ENCODE data around the gene ANKRD34C.

The ANKRD34C gene

DNA sequence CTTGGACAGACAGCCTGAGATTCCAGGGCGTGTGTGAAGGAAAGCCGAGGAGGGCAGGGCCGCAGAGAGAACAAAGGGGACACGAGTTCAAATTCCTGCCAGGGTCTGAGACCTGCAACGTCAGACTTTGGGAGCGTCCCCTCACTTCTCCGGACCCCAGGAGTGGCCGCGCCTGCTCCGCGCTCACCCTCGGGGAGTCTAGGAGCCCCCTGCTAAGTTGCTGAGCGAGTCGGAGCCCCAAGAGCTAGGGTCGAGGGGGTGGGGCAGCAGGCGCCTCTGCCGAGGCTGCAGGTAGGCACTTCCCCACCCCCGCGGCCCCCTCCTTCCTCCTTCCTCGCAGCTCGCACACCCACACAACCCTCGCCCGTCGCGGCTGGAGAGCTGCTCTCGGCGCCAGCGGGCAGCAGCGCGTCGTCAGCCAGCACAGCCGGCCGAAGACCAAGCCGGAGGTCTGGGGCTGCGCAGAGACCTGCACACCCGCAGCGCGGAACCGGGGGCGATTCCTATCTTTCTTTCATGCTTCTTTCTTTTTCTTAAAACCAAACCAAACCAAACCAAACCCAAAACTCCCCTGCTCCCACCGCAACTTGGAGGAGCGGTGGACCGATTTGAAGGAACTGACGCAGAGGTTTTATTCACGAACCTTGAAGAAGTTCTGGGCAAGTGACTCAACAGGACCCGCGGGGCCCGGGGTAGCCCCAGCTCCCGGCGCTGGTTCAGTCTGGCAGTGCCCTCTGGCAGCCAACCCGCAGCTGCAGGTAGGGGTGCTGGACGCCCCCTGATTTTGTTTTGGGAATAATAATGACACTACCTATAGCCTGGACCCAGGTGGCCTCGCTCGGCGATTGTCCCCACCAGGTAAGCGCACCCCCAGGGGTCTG, at the start of gene ANKRD34C:
ANKRD34C (plus strand) TSS at position 352 of the 881 bp plus-strand sequence. CDS start 10,563 bp downstream, outside the sequence.
- Histone ChIP-seq H3K9me3 (ENCODE audit: control insufficient read depth, insufficient read depth, low read length) (no peaks in the 10 kb centered on the region), H3K36me3 (ENCODE audit: control insufficient read depth, insufficient read depth, low read length) (no peaks in the 10 kb centered on the region), H3K27ac (ENCODE audit: low read depth, low read length) (no peak within 1 kb of the TSS), H3K4me1 (ENCODE audit: control insufficient read depth, insufficient read depth, low read length) (no peaks in the 10 kb centered on the region; the same call in 1 of the 2 replicates), H3K4me3 (ENCODE audit: low read depth, low read length) (peak within 1 kb of the TSS; percentile 60), H3K9ac (ENCODE audit: low read depth, low read length) (no peak within 1 kb of the TSS), H3K27me3 (ENCODE audit: control insufficient read depth, insufficient read depth, low read length) (peaks cover 73% of the 10 kb centered on the region)

DNA sequence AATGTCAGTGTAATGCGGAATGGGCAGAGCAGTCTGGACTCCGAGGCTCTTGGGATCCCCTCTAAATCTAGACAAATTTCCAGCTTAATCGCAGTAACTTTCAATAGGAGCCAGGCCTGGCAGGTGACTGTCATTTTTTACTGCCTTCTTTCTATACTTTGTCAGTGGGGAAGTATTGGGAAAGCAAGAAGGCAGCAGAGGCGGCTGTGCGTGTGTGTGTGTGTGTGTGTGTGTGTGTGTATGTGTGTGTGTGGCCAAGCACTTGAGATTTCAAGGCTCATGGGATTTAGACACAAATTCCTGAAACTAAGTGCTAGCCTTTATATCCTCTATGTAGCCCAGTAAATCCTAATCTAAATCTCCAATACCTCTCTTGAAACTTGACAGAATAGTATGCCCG, 49.3 kb upstream of the ANKRD34C start:
- no peaks in the 10 kb centered on the region for H3K27me3 ChIP-seq (ENCODE audit: control insufficient read depth, insufficient read depth, low read length)
- no peak overlapping the region for H3K4me3 ChIP-seq (ENCODE audit: low read depth, low read length)
- H3K9me3 ChIP-seq (ENCODE audit: control insufficient read depth, insufficient read depth, low read length), result no peaks in the 10 kb centered on the region
- no peak overlapping the region for H3K9ac ChIP-seq (ENCODE audit: low read depth, low read length)
- H3K36me3 ChIP-seq (ENCODE audit: control insufficient read depth, insufficient read depth, low read length), result no peaks in the 10 kb centered on the region
- no peak overlapping the region for H3K27ac ChIP-seq (ENCODE audit: low read depth, low read length)
- H3K4me1 ChIP-seq (ENCODE audit: control insufficient read depth, insufficient read depth, low read length), result peaks cover 7% of the 10 kb centered on the region; the same call in 1 of the 2 replicates

DNA sequence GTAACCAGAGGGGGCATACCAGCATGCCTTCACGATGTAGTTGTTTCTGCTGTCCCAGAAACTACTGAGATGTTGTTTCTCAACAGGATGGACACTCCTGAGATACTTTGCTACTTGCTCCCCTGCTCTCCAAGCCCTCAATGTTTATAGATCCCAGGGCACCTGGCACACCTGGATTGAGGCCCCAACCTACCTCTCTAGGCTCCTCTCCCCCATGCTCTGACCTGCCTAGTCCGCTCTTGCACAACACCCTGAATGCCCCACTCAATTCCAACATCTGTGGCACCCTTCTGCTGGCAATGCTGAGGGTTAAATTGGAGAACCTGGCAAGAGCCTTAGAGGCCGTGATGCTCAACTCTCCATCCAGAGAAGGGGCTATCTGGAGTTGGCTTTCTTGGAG, 42.5 kb upstream of the ANKRD34C start:
- H3K27ac ChIP-seq (ENCODE audit: low read depth, low read length), result no peak overlapping the region
- no peak overlapping the region for H3K9ac ChIP-seq (ENCODE audit: low read depth, low read length)
- H3K4me3 ChIP-seq (ENCODE audit: low read depth, low read length), result no peak overlapping the region
- no peaks in the 10 kb centered on the region for H3K27me3 ChIP-seq (ENCODE audit: control insufficient read depth, insufficient read depth, low read length)
- H3K36me3 ChIP-seq (ENCODE audit: control insufficient read depth, insufficient read depth, low read length), result no peaks in the 10 kb centered on the region
- H3K9me3 ChIP-seq (ENCODE audit: control insufficient read depth, insufficient read depth, low read length), result no peaks in the 10 kb centered on the region
- peaks cover 17% of the 10 kb centered on the region for H3K4me1 ChIP-seq (ENCODE audit: control insufficient read depth, insufficient read depth, low read length)

DNA sequence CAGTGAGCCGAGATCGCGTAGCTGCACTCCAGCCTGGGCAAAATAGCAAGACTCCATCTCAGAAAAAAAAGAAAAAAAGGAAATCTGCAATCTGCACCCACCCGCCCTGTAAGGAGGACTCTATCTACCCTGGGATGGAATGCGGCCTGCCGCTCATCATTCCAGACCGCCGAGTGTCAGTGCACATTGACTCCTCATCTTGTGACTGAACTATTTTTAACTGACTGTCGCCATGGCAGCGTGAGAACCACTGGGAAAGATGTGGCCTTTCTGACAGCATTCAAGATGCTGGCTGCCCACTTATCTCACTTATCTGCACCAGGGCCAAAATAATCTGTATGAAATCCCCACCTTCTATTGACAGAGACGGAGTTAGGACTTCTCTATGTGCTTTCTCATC, 38.8 kb upstream of the ANKRD34C start:
- Histone ChIP-seq H3K4me1 (ENCODE audit: control insufficient read depth, insufficient read depth, low read length) (peaks cover 6% of the 10 kb centered on the region), H3K27ac (ENCODE audit: low read depth, low read length) (no peak overlapping the region), H3K36me3 (ENCODE audit: control insufficient read depth, insufficient read depth, low read length) (no peaks in the 10 kb centered on the region), H3K27me3 (ENCODE audit: control insufficient read depth, insufficient read depth, low read length) (no peaks in the 10 kb centered on the region), H3K4me3 (ENCODE audit: low read depth, low read length) (no peak overlapping the region), H3K9ac (ENCODE audit: low read depth, low read length) (no peak overlapping the region), H3K9me3 (ENCODE audit: control insufficient read depth, insufficient read depth, low read length) (no peaks in the 10 kb centered on the region)

DNA sequence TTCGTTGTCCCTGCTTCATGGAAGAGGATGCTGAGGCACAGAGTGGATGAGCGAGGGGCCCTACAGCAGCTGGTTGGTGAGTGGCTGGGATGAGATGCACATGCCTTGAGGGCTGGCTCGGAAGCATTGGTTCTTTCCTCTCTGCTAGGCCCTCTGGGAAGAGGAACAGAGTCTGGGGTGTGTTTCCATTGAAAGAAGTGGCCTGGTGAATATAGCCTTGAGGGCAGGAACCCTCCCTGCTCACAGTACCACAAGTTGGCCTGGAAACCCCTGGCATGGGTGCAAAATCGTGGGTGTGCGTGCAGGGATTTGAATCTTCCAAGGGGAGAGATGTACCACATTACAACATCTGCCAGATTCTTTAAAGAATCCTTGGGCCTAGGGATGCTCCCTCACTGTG, 37.6 kb upstream of the ANKRD34C start:
- Histone ChIP-seq H3K4me3 (ENCODE audit: low read depth, low read length) (no peak overlapping the region), H3K36me3 (ENCODE audit: control insufficient read depth, insufficient read depth, low read length) (no peaks in the 10 kb centered on the region), H3K27me3 (ENCODE audit: control insufficient read depth, insufficient read depth, low read length) (no peaks in the 10 kb centered on the region), H3K27ac (ENCODE audit: low read depth, low read length) (no peak overlapping the region), H3K4me1 (ENCODE audit: control insufficient read depth, insufficient read depth, low read length) (peaks cover 3% of the 10 kb centered on the region), H3K9me3 (ENCODE audit: control insufficient read depth, insufficient read depth, low read length) (no peaks in the 10 kb centered on the region), H3K9ac (ENCODE audit: low read depth, low read length) (no peak overlapping the region)

DNA sequence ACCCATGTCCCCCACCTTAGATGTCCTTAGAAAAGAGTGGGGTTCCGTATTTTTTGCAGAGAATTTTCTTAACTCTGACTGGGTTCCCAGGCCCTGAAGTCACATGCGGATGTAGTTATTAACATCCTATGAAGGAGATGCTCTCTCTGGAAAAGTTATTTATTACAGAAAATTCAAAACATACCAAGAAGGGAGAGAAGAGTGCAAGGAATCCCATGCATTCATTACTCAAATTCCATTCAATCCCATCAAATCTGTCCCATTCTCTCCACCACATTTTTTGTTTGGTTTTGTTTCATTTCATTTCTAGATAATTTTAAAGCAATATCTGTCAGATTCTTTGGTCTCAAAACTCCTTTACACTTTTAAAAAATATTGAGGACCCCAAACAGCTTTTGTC, 34.3 kb upstream of the ANKRD34C start:
- Histone ChIP-seq H3K9ac (ENCODE audit: low read depth, low read length) (no peak overlapping the region), H3K4me1 (ENCODE audit: control insufficient read depth, insufficient read depth, low read length) (no peaks in the 10 kb centered on the region), H3K9me3 (ENCODE audit: control insufficient read depth, insufficient read depth, low read length) (no peaks in the 10 kb centered on the region), H3K36me3 (ENCODE audit: control insufficient read depth, insufficient read depth, low read length) (no peaks in the 10 kb centered on the region), H3K27ac (ENCODE audit: low read depth, low read length) (no peak overlapping the region), H3K27me3 (ENCODE audit: control insufficient read depth, insufficient read depth, low read length) (no peaks in the 10 kb centered on the region), H3K4me3 (ENCODE audit: low read depth, low read length) (no peak overlapping the region)

DNA sequence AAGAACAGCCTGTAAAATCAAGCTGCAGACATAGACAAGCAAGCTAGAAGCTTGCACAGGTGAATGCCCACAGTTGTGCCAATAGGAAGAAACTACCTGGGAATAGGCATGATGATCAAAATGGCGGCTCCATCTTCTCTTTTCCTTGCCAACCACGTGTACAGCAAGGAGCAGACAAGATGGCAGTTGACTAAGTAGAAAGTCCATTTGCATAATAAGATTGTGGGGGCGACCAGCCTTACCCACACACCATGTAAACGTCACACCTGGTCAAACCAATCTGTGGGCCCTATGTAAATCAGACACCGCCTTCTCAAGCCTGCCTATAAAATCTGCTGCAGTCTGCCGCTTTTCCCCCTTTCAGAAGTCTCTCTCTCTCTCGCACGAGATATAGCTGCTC, 25.1 kb upstream of the ANKRD34C start:
- Histone ChIP-seq H3K9ac (ENCODE audit: low read depth, low read length) (no peak overlapping the region), H3K9me3 (ENCODE audit: control insufficient read depth, insufficient read depth, low read length) (peaks cover 5% of the 10 kb centered on the region; the same call in 1 of the 2 replicates), H3K36me3 (ENCODE audit: control insufficient read depth, insufficient read depth, low read length) (no peaks in the 10 kb centered on the region), H3K27ac (ENCODE audit: low read depth, low read length) (no peak overlapping the region), H3K4me3 (ENCODE audit: low read depth, low read length) (no peak overlapping the region), H3K27me3 (ENCODE audit: control insufficient read depth, insufficient read depth, low read length) (no peaks in the 10 kb centered on the region), H3K4me1 (ENCODE audit: control insufficient read depth, insufficient read depth, low read length) (no peaks in the 10 kb centered on the region)

DNA sequence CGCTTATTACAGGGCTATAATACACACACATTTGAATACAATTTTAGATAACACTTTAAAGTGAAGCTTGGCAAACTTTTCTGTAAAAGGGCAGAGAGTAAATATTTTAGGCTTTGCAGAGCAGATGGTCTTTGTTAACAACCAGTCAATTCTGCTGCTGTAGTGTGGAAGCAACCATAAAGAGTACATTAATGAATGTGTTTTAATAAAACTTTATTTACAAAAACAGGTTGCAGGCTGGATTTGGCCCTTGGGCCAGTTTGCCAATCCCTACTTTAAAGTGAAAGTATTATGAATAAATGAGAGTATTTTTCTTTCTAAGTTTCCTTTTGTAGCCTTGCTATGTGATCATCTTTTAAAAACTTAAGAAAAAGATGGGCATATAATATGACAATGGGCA, 20.7 kb upstream of the ANKRD34C start:
- Histone ChIP-seq H3K9me3 (ENCODE audit: control insufficient read depth, insufficient read depth, low read length) (peaks cover 3% of the 10 kb centered on the region; the same call in 1 of the 2 replicates), H3K4me3 (ENCODE audit: low read depth, low read length) (no peak overlapping the region), H3K27me3 (ENCODE audit: control insufficient read depth, insufficient read depth, low read length) (no peaks in the 10 kb centered on the region), H3K9ac (ENCODE audit: low read depth, low read length) (no peak overlapping the region), H3K4me1 (ENCODE audit: control insufficient read depth, insufficient read depth, low read length) (no peaks in the 10 kb centered on the region), H3K36me3 (ENCODE audit: control insufficient read depth, insufficient read depth, low read length) (no peaks in the 10 kb centered on the region), H3K27ac (ENCODE audit: low read depth, low read length) (no peak overlapping the region)

DNA sequence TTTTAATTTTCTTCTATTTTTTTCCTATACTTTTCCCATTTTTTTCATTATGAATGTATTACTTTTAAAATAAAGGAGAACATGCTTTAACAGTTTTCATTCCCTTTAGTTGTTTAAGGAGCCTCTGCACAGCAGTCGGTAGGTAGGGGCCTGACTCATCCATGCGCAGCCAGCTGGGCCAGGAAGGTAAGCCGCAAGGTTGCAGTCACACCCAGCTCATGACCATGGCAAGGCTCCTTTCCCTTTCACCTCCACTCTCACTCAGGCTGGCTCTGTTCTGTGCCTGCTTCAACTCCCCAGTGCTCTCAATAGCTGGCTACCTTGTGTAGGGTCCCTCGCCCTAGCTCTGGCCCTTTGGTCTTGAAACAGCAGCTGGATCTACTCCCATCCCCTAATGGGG, 17.4 kb upstream of the ANKRD34C start:
- Histone ChIP-seq H3K27me3 (ENCODE audit: control insufficient read depth, insufficient read depth, low read length) (no peaks in the 10 kb centered on the region), H3K27ac (ENCODE audit: low read depth, low read length) (no peak overlapping the region), H3K4me3 (ENCODE audit: low read depth, low read length) (no peak overlapping the region), H3K9me3 (ENCODE audit: control insufficient read depth, insufficient read depth, low read length) (no peaks in the 10 kb centered on the region), H3K36me3 (ENCODE audit: control insufficient read depth, insufficient read depth, low read length) (no peaks in the 10 kb centered on the region), H3K4me1 (ENCODE audit: control insufficient read depth, insufficient read depth, low read length) (no peaks in the 10 kb centered on the region), H3K9ac (ENCODE audit: low read depth, low read length) (no peak overlapping the region)

DNA sequence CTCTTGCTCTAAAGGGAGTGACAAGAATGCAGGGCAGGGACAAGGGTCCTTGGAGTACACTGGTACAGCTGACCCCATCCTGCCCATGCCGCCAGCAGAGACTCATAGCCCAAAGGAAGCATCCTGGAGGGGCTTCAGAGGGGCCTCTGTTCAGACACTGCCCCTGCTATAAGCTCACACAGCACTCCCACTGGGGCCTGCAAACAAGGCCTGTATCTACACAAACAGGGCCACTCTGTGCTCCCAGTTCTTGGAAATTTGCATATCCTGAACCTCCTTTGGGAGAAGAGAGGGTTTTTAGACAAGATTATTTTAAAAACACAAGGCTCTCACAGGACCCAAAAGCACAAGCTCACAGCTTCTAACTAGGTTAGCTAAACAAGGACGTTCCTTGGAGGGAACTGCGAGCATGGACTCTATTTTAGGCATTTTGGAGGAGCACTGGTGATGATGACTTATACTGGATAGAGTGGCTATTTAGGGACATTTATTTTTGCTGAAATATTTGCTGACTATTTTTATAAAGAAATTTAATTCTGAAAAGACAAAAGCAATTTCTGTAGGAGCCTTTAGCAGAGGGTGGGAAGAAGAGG, 16.4 kb upstream of the ANKRD34C start:
- H3K4me3 ChIP-seq (ENCODE audit: low read depth, low read length), result no peak overlapping the region
- H3K27ac ChIP-seq (ENCODE audit: low read depth, low read length), result no peak overlapping the region
- no peaks in the 10 kb centered on the region for H3K36me3 ChIP-seq (ENCODE audit: control insufficient read depth, insufficient read depth, low read length)
- no peaks in the 10 kb centered on the region for H3K4me1 ChIP-seq (ENCODE audit: control insufficient read depth, insufficient read depth, low read length)
- H3K9ac ChIP-seq (ENCODE audit: low read depth, low read length), result no peak overlapping the region
- no peaks in the 10 kb centered on the region for H3K9me3 ChIP-seq (ENCODE audit: control insufficient read depth, insufficient read depth, low read length)
- no peaks in the 10 kb centered on the region for H3K27me3 ChIP-seq (ENCODE audit: control insufficient read depth, insufficient read depth, low read length)
